Central memory CD8-positive, alpha-beta T cell (primary cell): Measurements from ENCODE around the gene HOXA9.

Source experiments
- ATAC-seq: fragments of 150-1000 bp; cut with Tn5 transposase; replicated peaks from 2 replicates; pipeline ENCODE4 v1.10.0; 2022; ENCODE audit warnings: mild to moderate bottlenecking, moderate FRiP score, moderate number of reproducible peaks; ENCODE audit not compliant: poor library complexity, severe bottlenecking; ENCODE audit errors: extremely low read depth
- DNase-seq, 2 donors: peaks; one replicate each; pipeline ENCODE4 v3.0.0; 2021; ENCODE audit warnings: low spot score in 2 of 2
- H3K27ac Mint-ChIP-seq: one replicate; pipeline ENCODE4 v1.8.0; 2022; ENCODE audit warnings: low read depth, mild to moderate bottlenecking, moderate library complexity, mixed read lengths
- H3K27me3 Mint-ChIP-seq: one replicate; pipeline ENCODE4 v1.8.0; 2022; ENCODE audit warnings: mixed read lengths
- H3K36me3 Mint-ChIP-seq: one replicate; pipeline ENCODE4 v1.8.0; 2022; ENCODE audit warnings: mild to moderate bottlenecking, moderate library complexity, mixed read lengths; ENCODE audit not compliant: insufficient read depth
- H3K4me1 Mint-ChIP-seq: one replicate; pipeline ENCODE4 v1.8.0; 2022; ENCODE audit warnings: mixed read lengths
- H3K4me3 Mint-ChIP-seq: one replicate; pipeline ENCODE4 v1.8.0; 2022; ENCODE audit warnings: mild to moderate bottlenecking, moderate library complexity, mixed read lengths
- H3K9me3 Mint-ChIP-seq: one replicate; pipeline ENCODE4 v1.8.0; 2022; ENCODE audit warnings: mixed read lengths

HOXA9 gene

DNA sequence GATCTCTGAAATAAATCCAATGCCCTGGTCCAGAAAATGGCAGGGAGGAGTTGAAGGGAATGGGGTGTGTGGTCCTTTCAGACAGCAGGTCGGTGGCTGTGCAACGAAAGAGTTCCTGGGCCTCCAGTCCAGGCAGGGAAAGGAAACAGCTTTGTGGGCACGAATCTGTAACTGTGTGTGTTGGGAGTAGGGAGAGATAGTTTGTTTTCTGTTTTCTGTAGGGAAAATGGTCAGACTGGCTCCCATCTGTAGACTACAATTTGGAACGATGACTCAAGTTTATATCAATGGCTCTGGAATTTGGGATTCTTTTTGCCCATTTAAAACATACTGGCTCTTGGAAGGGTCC is 2.6 kb upstream of the HOXA9 start:
- DNase-seq: no peak
- H3K27me3 Mint-ChIP-seq: peaks cover 93% of the 10 kb centered on the region

DNA sequence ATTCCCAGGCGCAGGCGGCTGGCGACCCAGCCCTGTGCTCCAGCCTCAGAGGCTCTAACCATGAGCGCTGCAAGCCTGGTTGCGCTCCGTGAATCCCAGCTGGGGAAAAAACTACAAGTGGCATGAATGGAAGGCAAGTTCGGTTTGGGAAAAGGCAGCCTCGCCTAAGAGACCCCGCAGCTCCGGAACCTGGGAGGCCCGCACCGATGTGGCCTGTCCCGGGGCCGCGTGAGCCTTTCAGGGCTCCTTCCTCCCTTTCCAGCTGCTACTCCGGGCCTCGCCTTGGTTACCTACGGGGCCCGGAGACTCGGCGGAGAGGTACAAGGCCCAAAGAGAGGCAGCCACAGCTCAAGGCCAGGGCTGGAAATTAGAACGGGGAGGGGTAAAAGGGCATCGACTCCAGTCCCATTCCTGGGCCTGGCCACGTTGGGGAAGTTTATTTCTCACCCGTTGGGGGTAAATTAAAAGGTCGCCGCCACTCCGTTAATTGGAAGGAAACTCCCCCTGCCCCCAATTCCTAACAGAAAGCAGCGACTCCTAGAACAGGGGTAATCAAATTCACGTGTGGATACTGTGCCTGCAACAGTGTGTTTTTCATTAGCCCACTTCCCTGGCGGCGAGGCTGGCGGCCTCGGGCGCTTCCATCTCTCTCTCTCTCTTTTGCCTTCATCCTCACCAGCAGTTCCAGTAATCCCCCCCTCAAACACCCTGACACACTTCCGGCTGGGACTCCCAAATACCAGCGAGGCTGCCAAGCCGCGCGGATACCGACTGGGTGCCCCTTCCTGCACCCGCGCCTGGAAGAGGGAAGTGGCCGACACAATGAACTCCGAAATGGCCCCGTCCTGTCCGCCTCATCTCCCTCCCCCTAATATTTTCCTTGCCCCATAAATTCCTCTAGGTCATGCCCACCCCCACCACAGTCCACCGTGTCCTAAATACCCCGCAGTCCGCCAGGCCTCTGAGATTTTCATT is 1.5 kb upstream of the HOXA9 start:
- Mint-ChIP-seq H3K27me3 (peaks cover 93% of the 10 kb centered on the region), H3K27ac (peak overlapping the region; percentile 88), H3K9me3 (no peaks in the 10 kb centered on the region), H3K36me3 (peaks cover 38% of the 10 kb centered on the region), H3K4me3 (peak overlapping the region; percentile 67), H3K4me1 (peaks cover 28% of the 10 kb centered on the region)
- ATAC-seq (no peak), DNase-seq (no peak)

More for the DNA sequence above, 2.6 kb upstream of the HOXA9 start:
- no peak for ATAC-seq
- Mint-ChIP-seq H3K9me3 (no peaks in the 10 kb centered on the region), H3K27ac (no peak overlapping the region), H3K36me3 (peaks cover 41% of the 10 kb centered on the region), H3K4me1 (peaks cover 36% of the 10 kb centered on the region), H3K4me3 (no peak overlapping the region)

- Mint-ChIP-seq H3K4me3 (peak overlapping the region; percentile 67), H3K27ac (peak overlapping the region; percentile 88), H3K4me1 (peaks cover 24% of the 10 kb centered on the region), H3K27me3 (peaks cover 88% of the 10 kb centered on the region), H3K36me3 (peaks cover 37% of the 10 kb centered on the region), H3K9me3 (no peaks in the 10 kb centered on the region)
- DNase-seq (no peak), ATAC-seq (no peak)
Measured at GRCh38 chr7:27165996-27166530, 726 bp upstream of the HOXA9 start.

DNA sequence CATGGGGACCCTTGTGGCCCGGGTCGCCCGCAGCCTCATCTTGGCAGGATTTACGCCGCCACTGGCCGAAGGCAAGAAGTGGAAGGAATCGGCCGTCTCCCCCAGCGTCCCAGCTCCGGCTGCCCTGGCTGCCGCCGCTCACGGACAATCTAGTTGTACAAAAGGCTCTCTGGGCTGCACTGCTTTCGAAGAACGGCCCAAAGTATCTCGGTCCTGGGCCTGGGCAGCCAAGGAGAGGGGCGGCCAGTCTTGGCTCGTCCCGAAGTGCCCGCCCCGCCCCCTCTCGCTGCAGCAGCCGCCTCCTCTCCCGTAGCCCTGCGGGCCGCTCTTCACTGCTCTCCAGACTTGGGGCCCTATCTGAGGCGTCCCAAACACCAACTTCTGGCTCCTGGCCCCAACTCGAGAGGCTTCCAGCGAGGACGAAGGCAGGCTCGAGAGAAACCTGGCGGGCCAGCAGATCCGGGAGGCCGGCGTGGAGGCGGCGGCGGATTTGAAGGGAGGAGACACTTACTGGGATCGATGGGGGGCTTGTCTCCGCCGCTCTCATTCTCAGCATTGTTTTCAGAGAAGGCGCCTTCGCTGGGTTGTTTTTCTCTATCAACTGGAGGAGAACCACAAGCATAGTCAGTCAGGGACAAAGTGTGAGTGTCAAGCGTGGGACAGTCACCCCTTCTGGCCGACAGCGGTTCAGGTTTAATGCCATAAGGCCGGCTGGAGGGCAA is 809 bp downstream of the HOXA9 start:
- Mint-ChIP-seq H3K4me1 (peaks cover 32% of the 10 kb centered on the region), H3K4me3 (peak overlapping the region; percentile 21), H3K27ac (peak overlapping the region; percentile 19), H3K9me3 (no peaks in the 10 kb centered on the region), H3K27me3 (peaks cover 80% of the 10 kb centered on the region), H3K36me3 (peaks cover 34% of the 10 kb centered on the region)
- DNase-seq (no peak), ATAC-seq (no peak)

DNA sequence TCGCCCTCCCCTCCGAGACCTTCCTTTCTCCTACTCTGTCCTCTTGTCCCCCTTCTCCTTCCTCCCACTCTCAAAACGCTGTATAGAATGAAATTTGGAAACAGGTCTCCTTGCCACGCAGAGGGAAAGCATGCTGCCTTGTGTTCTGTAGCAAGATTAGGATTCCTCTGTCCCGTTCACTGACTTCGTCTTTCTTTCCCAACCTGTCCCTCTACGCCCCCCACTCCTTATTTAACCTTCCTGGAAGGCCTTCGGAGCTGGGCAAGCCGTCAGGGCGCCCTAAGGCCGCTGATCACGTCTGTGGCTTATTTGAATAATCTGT is 1.3 kb downstream of the HOXA9 start:
- peak overlapping the region; percentile 19 for H3K27ac Mint-ChIP-seq

GRCh38 chr7:27163288-27164044 is 1.9 kb downstream of the HOXA9 start:
- peaks cover 26% of the 10 kb centered on the region for H3K36me3 Mint-ChIP-seq
- H3K9me3 Mint-ChIP-seq: no peaks in the 10 kb centered on the region
- peaks cover 33% of the 10 kb centered on the region for H3K4me1 Mint-ChIP-seq
- ATAC-seq (no peak), DNase-seq (no peak)
- H3K27ac Mint-ChIP-seq: peak overlapping the region; percentile 19
- peak overlapping the region; percentile 21 for H3K4me3 Mint-ChIP-seq
- H3K27me3 Mint-ChIP-seq: peaks cover 80% of the 10 kb centered on the region

More for the DNA sequence above, 1.3 kb downstream of the HOXA9 start:
- ATAC-seq (no peak), DNase-seq (no peak)
- H3K27me3 Mint-ChIP-seq: peaks cover 80% of the 10 kb centered on the region
- H3K9me3 Mint-ChIP-seq: no peaks in the 10 kb centered on the region
- H3K36me3 Mint-ChIP-seq: peaks cover 32% of the 10 kb centered on the region
- H3K4me1 Mint-ChIP-seq: peaks cover 33% of the 10 kb centered on the region
- H3K4me3 Mint-ChIP-seq: peak overlapping the region; percentile 21

DNA sequence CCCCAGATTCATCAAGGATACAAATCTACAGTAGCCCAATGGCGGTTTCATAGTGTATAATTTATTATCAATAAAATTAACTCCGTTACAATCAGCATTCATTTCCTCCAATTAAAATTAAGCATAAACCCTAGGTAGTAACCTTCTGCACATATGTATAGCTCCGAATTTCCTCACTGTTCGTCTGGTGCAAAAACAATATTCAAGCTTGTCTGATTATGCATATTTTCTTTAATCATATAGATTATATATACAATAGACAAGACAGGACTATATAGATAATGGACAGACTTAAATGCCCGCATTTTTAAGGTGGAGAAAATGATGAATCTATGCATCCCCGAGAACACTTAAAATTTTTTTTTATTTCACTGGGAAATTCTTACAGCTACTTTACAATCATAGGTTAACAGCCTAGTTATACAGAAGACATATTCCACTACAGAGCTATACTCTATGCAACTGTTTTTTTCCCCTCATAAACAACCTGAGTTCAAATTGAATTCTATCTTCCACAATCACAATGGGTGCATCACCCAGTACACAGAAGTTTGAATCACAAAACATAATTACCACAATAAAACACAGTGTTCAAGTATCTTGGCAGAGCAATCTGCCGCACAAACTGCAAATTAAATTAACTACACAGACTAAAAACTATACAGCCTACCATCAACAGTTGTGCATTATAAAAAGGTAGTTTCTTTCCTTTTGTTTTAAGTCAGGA is 2.6 kb downstream of the HOXA9 start:
- H3K36me3 Mint-ChIP-seq: peaks cover 30% of the 10 kb centered on the region

DNA sequence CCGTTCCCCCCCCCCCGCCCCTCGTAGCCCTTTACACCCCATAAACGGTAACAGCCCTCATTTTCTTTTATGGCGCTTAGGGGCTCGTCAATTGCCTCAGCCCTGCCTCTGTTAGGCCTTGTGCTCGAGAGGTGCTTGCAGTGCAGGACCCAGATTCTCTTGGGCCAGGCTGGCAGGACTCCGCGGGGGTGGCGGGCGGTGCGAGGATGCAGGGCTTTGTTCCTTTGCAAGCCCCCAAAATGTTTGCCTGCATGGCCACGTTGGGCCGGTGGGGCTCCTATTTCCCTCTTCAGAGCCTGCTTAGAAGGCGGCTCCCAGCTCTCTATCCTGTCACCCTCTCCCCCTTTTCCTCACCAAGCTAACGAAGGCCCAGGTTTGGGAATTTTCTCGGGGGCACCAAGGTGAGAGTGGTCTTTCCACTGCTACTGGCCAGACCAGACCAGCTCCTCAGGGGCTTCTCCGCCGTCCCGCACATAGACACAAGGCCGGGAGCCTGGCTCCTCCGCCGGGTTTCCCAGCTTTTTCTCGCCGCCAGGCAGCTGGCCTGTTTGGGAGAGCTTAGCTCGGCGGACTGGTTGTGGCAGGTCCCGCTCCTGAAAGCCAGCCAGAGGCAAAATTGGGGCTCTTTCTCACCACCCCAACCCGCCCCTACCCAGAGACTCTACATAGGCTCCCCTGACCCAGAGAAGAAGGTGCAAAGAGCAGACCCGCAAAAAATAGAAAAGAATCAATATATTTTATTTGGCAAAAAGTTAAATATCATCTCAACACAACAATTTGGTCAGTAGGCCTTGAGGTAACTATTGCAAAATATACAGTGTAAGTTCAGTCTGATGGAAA is 3.4 kb downstream of the HOXA9 start:
- DNase-seq (no peak), ATAC-seq (no peak)
- Mint-ChIP-seq H3K9me3 (no peaks in the 10 kb centered on the region), H3K36me3 (peaks cover 35% of the 10 kb centered on the region), H3K4me1 (peaks cover 35% of the 10 kb centered on the region), H3K27ac (no peak overlapping the region), H3K4me3 (peak overlapping the region; percentile 27), H3K27me3 (peaks cover 80% of the 10 kb centered on the region)

More for the DNA sequence above, 2.6 kb downstream of the HOXA9 start:
- Mint-ChIP-seq H3K27me3 (peaks cover 80% of the 10 kb centered on the region), H3K9me3 (no peaks in the 10 kb centered on the region), H3K4me1 (peaks cover 40% of the 10 kb centered on the region), H3K27ac (no peak overlapping the region), H3K4me3 (no peak overlapping the region)
- ATAC-seq: no peak
- no peak for DNase-seq

- ATAC-seq (no peak), DNase-seq (no peak)
- Mint-ChIP-seq H3K27ac (no peak overlapping the region), H3K27me3 (peaks cover 80% of the 10 kb centered on the region), H3K9me3 (no peaks in the 10 kb centered on the region), H3K4me3 (peak overlapping the region; percentile 59), H3K4me1 (peaks cover 34% of the 10 kb centered on the region), H3K36me3 (peaks cover 32% of the 10 kb centered on the region)
Measured at GRCh38 chr7:27161214-27161720, 4.1 kb downstream of the HOXA9 start.

DNA sequence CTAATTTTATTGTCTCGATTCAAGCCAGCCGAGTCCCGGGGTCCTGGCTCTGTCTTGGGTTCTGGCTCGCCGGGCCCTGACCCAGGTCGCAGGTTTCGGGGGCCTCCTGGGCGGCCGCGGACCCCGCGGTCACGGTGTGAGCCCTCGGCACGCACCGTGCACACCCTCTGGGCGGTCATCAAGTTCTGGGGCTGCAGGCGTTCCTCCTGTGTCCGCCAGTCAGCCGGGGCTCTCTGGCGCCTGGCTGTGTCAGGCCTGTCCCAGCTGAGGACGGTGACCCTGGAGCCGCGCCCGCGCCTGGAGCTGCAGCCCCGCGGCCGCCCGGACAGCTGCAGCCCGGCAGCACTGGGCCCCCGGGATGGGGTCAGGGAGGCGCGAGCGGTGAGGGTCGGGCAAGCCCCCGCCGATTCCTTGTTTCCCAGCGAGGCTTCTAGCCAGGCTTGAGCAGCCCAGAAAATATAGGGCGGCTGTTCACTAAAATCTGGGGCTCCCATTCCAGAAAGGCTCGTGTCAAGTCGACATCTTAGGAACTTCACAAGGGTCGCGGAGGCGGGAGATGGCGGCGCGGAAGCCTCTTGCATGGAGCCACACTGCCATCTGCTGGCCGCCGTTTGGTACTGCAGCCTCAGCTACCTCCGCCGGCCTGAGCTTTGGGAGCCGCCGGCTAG is 4.7 kb downstream of the HOXA9 start:
- Mint-ChIP-seq H3K27ac (no peak overlapping the region), H3K4me1 (peaks cover 31% of the 10 kb centered on the region), H3K27me3 (peaks cover 80% of the 10 kb centered on the region), H3K36me3 (peaks cover 33% of the 10 kb centered on the region), H3K4me3 (peak overlapping the region; percentile 59), H3K9me3 (no peaks in the 10 kb centered on the region)
- DNase-seq: peak; percentile 74 to 85
- peak; percentile 65 for ATAC-seq

GRCh38 chr7:27160145-27160545 is 5.2 kb downstream of the HOXA9 start:
- H3K27ac Mint-ChIP-seq: no peak overlapping the region
- ATAC-seq: no peak
- DNase-seq: no peak
- peak overlapping the region; percentile 59 for H3K4me3 Mint-ChIP-seq
- peaks cover 82% of the 10 kb centered on the region for H3K27me3 Mint-ChIP-seq
- H3K36me3 Mint-ChIP-seq: peaks cover 31% of the 10 kb centered on the region
- H3K4me1 Mint-ChIP-seq: peaks cover 33% of the 10 kb centered on the region
- H3K9me3 Mint-ChIP-seq: no peaks in the 10 kb centered on the region
